ENCODE measurements around the gene TP53BP2.

DNA sequence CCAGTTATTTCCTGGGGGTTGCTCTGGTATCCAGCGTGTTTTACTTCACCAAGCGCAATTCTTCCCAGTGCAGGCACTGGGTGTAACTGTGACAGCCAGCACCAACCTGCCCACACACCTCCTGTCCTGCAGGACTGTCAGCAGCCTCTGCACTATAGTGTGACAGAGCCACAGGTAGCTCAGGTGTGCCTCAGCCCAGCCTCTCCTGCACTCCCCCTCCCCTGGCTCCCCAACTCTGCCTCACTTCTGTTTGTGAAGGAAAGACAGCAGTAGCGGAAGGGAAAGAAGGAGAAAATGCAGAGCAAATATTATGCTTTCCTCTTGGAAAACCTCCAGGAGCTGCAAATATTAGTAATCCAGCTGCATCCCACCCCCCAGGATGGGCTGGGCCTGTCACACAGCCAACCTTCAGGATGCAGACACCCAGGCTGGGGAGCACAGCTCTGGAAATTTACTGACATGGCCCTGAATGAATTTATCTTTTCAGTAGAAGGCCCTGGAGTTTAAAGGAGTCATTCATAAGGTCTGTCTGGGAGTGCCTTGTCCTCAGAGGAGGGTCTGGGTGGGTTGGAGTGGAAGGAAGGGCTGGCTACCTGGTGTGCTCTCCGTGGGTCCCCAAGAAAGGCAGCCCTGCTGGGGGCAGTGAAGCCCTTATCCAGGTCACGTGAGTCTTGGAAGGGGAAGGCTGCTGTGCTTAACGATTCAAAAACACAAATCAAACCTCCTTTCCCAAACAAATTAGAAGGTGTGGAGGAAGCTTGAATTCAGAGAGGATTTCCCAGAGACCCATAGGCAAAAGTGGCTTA lies 112.6 kb downstream of the TP53BP2 start:
- TF ChIP-seq CTCF (IDR thresholded peaks at IDR 0.05 in 2 of 3, conservative IDR thresholded peaks at IDR 0.05 in 1 of 3; ENCODE audit: control insufficient read depth in 2 of 3, extremely low read depth in 1 of 3, insufficient read depth in 1 of 3, low read depth in 3 of 3, low read length in 3 of 3): no peak
- TF ChIP-seq NFYB (IDR thresholded peaks at IDR 0.05; ENCODE audit: insufficient read depth, low read depth, low read length): no peak

Measured in GM12878 (cell line).